SIG-M5 treated with dmso at 0.1 percent for 504 hours (cell line): ENCODE data around the gene ARHGAP42.

Experiments
- DNase-seq: peaks from one replicate; lab custom pipeline; 2025; ENCODE audit not compliant: unreplicated experiment; lab: John Stamatoyannopoulos, UW

Gene ARHGAP42

DNA sequence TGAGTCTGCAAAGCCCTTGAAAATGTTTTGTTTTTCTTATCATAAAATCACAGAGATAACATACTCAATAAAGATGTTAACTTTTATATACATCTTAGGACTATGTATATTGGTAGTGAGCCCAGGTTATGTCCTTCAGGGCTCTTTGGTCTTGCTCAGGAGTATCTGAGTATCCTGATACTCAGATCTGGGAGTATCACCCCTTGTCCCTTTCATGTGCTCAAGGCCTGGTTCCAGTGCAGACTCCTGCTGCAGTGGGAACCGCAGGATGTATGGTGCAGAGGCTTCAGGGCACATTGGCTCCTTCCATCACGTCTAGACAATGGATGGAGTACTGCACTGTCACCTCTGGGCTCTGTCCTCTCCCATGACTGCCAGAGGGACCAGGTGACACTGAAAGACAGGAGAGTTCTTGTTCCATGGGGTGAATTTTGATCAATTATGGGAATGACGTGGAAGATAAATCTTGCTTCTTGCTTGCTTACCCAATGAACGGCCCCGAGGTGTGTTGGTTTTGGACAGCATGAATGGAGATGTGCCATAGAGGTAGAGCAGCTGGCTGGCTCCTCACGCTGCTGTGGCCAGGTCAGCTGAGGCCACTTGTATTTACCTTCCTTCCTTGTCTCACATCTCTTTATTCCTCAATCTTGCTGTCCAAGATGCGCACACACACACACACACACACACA lies 215.5 kb downstream of the ARHGAP42 start:
- DNase-seq, result no peak

DNA sequence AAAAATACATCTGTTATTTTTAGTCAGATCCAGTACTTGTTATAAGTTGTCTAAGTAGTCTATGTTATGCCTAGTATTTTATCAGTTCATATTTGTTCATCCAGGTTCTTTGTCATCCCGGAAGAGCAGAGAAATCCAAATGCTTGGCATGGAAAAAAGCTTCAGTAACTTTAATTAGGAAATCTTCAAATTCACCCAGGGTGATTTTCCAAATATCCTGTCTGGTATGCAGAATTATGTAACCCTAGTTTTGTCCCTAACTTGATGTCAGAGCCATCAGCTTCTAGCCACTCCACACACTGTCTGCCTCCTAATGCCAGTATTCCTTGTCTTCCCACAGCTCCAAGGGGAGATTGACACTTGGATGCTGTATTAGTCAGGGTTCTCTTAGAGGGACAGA lies 216.2 kb downstream of the ARHGAP42 start:
- no peak for DNase-seq

DNA sequence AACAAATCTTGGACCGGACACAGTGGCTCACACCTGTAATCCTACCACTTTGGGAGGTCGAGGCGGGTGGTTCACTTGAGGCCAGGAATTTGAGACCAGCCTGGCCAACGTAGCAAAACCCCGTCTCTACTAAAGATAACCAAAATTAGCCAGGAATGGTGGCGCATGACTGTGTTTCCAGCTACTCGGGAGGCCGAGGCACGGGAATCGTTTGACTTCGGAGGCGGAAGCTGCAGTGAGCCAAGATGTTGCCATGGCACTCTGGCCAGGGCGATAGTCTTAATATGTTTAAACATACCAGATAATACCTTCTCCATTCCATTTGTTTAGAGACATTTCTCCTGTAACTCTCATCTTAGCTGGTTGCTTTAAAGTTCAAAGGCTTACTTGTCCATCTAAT lies 218.6 kb downstream of the ARHGAP42 start:
- DNase-seq, result no peak

DNA sequence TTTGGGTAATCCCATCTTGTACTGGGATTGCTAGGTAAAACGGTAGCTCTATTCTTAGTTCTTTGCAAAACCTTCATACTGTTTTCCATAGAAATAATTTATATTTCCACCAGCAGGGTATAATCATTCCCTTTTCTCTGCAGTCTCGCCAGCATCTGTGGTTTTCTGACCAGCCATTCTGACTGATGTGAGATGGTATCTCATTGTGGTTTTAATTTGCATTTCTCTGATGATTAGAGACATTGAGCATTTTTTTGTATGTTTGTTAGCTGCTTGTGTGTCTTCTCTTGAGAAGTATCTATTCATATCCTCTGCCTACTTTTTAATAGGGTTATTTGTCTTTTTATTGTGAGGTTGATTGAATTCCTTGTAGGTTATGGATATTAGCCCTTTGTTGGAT lies 221.7 kb downstream of the ARHGAP42 start:
- DNase-seq, result no peak

DNA sequence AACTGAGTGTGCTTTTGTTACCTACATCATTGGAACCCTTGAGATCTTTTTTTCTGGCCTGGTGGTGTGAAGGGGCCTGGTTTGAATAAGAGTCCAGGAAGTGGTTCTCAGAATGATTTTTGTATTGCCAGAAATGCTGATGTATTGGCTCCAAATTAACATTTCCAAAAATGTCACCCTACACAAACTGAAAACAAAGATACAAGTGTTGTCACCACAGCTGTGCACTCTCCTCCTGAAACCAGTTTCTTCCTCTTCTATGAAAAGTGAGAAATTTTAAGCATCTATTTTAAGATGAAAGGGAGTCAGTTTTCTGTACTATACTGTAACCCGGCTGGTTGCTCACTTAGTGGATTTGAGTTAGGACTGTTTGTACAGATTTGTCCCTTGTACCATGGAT lies 223.7 kb downstream of the ARHGAP42 start:
- DNase-seq, result no peak

DNA sequence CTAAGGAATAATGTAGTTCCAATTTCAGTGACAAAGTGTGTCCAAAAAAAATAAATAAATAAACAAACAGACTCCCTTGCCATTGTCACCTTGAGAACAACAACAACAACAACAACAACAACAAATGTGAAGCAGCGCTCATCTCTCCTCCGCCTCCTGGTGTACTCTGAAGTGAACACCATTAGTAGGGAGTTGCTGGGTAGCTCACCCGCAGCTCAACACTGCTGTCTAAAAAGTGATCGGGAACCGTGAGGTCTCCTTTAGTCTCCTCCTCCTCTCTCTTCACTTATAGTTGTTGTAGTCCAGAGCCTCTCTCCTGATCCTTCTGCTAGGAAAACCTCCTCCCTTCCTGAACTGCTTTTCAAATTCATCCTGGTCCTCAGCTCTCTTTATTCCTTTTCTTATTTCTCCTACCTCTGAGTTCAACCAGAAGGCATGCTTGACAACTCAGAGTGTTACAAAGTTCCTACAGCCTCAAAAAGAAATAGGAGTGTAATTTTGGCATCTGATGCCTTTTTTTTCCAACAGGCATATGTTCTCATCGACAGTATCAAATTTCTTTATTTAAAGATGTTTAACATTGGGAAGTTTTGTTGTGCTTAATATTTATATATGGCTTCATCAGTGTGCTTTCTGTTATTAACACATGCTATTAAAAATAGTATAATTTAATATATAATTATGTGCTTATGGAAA lies 227.5 kb downstream of the ARHGAP42 start:
- no peak for DNase-seq

DNA sequence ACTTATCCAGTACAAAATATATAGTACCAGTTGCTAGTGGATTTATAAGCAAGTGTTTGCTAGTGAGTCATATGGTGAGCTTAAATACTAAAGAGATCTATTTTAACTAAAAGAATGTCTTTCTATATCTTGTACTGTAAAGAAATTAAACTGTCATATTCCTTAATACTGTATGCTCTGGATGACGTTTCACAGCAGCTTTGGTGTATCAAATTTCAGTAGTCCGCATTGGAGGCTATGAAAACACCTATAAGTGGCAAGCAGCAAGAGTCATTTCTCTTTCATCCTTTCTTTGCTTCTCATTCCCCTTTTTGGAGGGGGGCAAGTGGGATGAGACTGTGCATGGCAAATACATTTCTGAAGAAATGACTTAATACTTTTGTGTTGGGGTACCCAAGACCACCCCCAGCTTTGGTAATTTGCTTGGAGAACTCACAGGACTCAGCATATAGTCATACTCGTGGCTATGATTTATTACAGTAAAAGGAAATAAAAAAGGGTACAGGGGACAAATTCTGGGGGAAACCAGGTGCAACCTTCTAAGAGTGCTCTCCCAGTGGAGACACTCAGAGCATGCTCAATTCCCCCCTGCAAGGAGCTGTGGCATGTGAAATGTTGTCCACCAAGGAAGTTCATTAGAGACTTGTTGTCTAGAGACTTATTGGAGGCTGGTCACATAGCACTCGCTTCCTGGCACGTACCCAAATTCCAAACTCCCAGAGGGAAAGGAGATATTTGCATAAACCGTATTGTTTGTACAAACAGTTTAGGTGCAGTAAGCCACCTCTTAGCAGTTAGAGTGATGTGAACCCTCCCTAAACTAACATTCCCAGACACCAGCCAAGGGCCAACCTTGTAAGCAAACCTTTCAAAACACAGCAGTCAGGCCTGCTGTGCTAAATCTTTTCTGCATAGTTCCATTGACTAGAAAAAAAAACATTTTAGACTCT lies 231.7 kb downstream of the ARHGAP42 start:
- DNase-seq, result no peak

DNA sequence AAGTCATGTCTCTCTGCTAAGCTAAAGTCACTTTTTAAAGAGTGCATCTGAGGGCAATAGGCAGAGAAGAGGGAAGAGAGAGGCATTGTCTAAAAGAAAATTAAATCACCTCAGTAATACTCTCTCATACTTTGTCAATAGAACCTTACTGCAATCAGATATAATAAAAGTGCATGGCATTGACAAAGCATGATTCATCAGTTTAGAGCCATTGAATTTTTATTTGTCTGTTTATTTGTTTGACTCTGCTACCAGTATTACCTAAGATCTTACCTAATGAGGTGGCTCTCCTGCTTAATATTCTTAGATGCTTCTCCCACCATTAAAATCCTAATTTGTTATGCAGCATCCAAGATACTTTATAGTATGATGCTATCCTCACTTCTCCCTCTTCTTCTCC lies 233.5 kb downstream of the ARHGAP42 start:
- no peak for DNase-seq

DNA sequence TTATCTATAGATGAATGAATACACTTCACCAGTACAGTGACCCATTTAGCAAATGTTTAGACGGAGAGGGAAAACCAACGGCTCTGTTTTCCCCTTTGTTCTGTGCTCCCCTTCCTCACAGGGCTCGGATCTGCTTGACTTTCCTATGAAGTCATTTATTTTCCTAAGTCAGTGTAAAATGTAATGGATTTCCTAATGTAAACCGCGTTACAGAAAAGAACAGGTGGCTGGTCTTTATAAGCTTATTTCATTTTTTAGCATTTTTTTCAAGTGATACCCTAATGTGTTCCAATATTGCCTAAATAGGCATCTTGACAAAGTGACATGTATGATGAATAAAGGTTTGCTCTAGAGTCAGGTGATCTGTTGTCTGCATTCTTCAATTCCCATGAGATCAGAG lies 235.0 kb downstream of the ARHGAP42 start:
- DNase-seq, result no peak

DNA sequence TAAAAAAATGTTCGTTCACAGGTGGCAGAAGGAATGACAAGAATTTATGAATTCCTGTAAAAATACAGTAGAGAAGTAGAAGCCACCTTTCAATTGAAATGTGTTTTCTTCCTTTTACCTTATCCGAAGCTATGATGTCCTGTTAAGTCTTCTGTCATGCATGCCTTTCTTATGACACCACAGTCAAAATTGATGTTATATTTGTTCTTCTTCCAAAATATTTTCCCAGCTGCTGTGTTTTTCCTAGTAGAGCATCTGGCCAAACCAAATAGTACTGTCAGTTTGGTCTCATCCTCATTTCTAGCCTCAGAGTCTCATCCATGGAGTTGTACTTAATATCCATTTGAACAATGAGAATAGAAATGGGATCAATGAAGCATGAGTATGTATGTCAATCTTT lies 236.5 kb downstream of the ARHGAP42 start:
- no peak for DNase-seq

DNA sequence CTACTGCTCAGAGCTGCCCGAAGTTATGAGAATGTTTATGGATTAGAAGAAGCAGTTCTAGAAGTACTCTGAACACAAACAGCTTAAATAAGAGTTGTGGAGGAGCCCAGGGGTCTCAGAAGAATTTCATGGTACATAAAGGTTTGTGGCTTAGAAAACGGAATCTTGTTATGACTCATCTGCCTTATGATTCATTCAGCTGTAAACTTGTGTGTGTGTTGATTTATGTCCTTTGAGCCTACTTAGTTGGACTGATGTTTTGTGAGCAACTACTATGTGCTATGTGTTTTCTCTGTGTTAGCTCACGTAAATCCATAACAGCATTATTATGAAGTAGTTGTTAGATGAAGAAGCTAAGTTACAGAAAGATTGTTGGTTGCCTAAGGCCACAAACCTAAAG lies 238.8 kb downstream of the ARHGAP42 start:
- no peak for DNase-seq

DNA sequence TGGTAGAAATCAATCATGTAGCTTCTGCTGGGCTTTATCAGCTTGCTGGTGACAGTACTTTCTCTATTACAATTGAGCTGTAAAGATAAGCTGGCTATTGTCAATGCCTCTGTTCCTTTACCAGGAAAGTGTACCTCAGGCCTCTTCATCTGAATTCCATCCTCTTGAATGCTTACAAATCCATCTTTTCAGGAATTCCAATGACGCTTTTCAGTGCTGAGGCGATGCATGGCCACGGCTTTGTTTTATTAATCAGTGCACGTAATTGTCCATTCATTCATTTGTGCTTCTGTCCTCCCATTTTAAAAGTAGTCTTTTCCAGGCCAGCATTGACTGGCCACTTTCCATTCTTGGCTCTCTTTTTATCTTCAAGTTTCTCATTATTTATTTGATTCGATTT lies 240.5 kb downstream of the ARHGAP42 start:
- no peak for DNase-seq

DNA sequence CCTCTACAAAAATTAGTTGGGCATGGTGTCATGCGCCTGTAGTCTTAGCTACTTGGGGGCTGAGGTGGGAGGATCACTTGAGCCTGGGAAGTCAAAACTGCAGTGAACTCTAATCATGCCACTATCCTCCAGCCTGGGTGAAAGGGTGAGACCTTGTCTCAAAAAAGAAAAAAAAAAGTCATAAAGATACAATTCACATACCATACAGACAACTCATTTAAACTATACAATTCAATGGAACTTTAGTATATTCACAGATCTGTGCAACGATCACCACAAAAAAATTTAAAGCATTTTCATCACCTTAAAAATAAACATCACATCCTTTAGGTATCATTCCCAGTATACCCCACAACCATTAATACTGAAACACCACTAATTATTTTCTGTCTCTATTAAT lies 241.3 kb downstream of the ARHGAP42 start:
- DNase-seq, result no peak

DNA sequence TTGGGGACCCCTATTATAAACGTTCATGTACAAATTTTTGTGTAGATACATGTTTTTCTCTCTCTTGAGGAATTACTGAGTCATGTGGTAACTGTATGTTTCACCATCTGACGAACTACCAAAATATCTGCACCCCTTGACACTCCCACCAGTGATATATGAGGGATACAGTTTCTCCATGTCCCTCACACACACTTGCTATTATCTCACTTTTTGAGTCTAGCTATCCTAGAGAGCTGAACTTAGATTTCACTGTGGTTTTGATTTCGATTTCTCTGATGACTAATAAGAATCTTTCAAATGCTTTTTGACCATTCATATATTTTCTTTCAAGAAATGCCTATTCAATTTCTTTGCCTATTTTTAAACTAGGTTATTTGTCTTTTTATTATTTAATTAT lies 242.3 kb downstream of the ARHGAP42 start:
- DNase-seq, result no peak

DNA sequence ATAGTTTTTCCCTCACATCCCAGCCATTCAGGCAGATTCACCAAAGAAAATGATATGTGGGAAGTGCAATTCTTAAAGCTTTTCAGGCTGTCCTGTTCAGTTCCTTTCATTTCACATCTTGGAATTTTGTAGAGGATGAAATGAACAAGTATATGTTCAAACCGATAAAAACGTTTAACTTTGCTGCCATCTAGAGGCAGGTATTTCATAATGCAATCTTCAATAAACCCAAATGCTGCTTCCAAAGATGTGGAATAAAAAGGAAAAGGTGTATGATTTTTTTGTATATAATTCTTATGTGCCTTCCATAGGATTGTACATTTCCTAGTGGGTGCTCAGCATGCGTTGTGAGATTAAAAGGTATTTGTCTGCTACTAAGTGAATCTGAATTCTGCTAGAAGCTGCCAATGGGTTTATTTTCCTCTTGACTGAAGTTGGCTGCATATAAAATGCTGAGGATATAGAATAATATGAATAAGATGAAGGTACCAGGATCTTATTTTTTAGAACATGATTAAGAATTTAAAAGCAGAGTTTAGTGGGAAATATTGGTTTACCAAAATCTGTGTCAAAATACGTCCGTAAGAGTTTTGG lies 243.2 kb downstream of the ARHGAP42 start:
- DNase-seq, result peak; percentile 4

DNA sequence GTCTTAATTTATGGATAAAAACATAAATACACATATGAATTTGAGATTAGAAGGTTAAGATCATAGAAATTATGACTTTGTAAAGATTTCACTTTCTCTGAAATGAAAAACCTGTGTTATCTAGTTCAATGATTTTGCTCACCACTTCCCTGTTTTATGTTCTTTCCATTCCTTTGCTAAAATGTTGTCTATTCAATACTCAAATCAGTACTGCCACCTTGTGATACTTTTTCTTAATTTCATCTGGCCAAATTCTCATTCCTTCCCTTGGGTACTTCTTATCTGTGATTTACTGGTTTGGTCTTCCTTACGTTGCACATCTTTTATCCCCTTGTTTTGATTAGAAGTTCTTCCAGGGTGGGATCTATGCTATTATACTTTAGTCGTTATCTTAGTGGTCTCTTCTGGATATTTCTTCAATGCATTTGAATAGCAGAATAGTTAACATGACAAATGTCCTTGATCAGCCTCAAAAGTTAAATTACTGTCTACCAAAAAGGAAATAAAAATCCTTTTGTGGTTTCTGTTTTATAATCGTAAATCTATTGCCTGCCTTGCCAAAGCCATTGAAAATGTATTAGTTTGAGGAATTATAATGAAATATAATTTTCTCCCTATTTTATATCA lies 245.5 kb downstream of the ARHGAP42 start:
- peak; percentile 32 for DNase-seq

DNA sequence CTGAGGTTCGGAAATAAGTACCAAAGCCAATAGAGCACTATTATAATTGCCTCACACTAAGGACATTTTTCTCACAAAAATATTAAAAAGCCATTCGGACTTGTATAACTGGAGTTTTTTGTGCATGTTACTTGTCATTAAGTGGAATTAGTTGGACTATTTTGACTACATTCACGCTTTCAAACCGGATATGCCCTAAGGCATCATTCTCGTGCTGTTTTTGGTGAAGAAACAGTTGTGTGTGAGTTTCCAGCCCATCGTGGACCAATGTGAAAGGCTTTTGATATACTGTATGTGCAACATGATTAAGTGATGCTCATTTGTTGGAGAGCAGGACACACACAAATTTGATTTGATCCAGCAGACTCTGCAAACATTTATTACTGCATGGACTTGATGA lies 249.7 kb downstream of the ARHGAP42 start:
- DNase-seq, result no peak

DNA sequence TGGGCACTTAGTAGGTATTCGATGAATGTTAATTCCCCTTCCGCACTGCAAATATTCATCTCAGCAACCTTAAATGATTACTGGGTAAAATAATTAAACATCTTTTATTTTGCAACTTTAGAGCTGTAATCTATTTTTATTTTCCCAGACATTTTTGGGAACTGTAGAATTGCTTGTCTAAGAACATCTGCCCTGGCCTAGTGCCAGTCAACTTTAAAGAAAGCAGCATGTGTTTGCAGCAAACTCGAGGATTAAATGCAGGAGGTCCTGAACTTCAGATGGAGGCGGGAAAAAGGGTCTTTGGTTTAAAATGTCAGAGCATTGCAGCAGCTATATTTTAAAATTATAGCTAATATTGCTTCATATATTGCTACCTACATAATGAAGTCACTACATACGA lies 252.5 kb downstream of the ARHGAP42 start:
- no peak for DNase-seq

DNA sequence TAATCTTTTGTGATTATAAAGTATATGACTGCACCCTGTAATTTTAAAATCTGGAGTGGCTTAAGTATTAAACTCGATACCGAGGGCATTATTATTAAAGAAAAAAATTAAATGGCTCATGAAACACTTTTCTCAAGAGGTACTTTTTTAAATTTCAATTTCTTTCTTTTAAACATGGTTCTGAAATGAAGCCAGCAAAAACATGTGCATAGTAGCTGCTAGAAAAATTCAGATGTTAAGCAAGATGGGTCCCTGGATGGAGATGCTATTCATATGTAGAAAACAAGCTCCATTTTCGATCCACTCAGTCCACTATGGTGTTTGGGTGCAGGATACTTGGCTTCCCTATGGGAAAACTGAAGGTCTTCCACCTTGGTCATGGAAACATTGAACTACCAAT lies 253.0 kb downstream of the ARHGAP42 start:
- no peak for DNase-seq

DNA sequence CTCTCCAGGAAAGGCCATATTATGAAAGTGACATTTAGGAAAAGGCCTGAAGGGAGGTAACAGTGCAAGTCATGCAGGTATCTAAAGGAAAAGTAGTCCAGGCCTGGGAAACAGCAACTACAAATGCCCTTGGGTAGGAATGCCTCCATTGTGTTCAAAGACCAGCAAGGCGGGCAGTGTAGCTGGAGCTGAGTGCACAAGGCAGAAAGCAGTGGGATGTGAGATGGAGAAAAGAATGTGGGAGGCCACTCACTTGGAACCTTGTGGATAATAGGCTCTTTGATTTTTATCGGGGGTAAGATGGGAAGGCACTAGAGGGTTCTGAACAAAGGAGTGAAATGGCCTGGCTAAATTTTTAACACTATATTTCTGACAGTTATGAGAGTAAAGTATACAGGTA lies 253.9 kb downstream of the ARHGAP42 start:
- no peak for DNase-seq

DNA sequence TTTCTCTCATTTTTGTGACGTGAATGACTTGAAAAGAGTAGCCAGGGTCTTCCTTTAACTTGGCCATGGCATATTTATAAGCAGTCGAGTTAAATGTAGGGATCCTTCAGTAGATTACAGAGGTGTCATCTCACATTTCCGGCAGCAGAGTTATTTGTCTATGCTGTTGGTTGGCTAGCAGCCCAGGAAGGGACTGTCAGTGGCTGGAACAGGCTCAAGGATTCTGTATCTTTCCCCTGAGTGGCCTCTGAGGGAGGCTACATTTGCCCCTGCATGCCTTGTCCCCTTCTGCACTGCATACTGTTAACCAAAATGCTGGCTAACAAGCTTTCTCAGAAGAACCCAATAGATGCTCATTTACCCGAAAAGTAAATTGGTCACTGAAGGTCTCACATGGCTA lies 254.9 kb downstream of the ARHGAP42 start:
- no peak for DNase-seq
